ENCODE data around the gene CNTN5. TPM values are rescaled to one million over a fixed set of nuclear protein-coding genes. Genes with fewer than 3 reads are reported as not detected.

CNTN5 gene
- total and polyA plus RNA-seq, 2 donors (not counting 1 experiment from before 2014, with no cell fraction given), result 0.17 TPM; not detected in 1

GRCh38 chr11:100338144-100338840, 1317.5 kb downstream of the CNTN5 start:
- Histone ChIP-seq H3K27me3 (ENCODE audit: control insufficient read depth, insufficient read depth, low read length) (no peaks in the 10 kb centered on the region), H3K4me2 (ENCODE audit: extremely low read depth, insufficient read depth, low read length) (no peak overlapping the region), H4K20me1 (ENCODE audit: control insufficient read depth, extremely low read depth, insufficient read depth, low read length) (no peaks in the 10 kb centered on the region), H3K9me3 (ENCODE audit: control insufficient read depth, insufficient read depth, low read depth, low read length) (no peaks in the 10 kb centered on the region), H3K9ac (ENCODE audit: insufficient read depth, low read length) (no peak overlapping the region), H3K4me3 (replicated peaks in 1 of 4; ENCODE audit: control extremely low read depth in 1 of 4, insufficient read depth in 1 of 4, low read depth in 3 of 4, low read length in 4 of 4) (no peak overlapping the region), H2AFZ (ENCODE audit: low read length) (no peak overlapping the region), H3K36me3 (ENCODE audit: control insufficient read depth, insufficient read depth, low read length) (no peaks in the 10 kb centered on the region), H3K4me1 (ENCODE audit: control insufficient read depth, extremely low read depth, insufficient read depth, low read length) (no peaks in the 10 kb centered on the region), H3K79me2 (ENCODE audit: control insufficient read depth, insufficient read depth, low read length) (no peaks in the 10 kb centered on the region), H3K27ac (ENCODE audit: insufficient read depth, low read length) (no peak overlapping the region)
- TF ChIP-seq CTCF (conservative IDR thresholded peaks at IDR 0.05 in 1 of 2, IDR thresholded peaks at IDR 0.05 in 1 of 2; ENCODE audit: low read depth in 1 of 2, low read length in 2 of 2) (no peak), EZH2 (IDR thresholded peaks at IDR 0.05; ENCODE audit: low read length, missing control alignments) (no peak)
- DNase-seq (ENCODE audit: low read depth in 2 of 2), result no peak

- TF ChIP-seq EZH2 (IDR thresholded peaks at IDR 0.05; ENCODE audit: low read length, missing control alignments) (no peak), CTCF (conservative IDR thresholded peaks at IDR 0.05 in 1 of 2, IDR thresholded peaks at IDR 0.05 in 1 of 2; ENCODE audit: low read depth in 1 of 2, low read length in 2 of 2) (no peak)
- Histone ChIP-seq H3K4me2 (ENCODE audit: extremely low read depth, insufficient read depth, low read length) (no peak overlapping the region), H3K4me1 (ENCODE audit: control insufficient read depth, extremely low read depth, insufficient read depth, low read length) (no peaks in the 10 kb centered on the region), H3K79me2 (ENCODE audit: control insufficient read depth, insufficient read depth, low read length) (no peaks in the 10 kb centered on the region), H3K27ac (ENCODE audit: insufficient read depth, low read length) (no peak overlapping the region), H4K20me1 (ENCODE audit: control insufficient read depth, extremely low read depth, insufficient read depth, low read length) (no peaks in the 10 kb centered on the region), H3K36me3 (ENCODE audit: control insufficient read depth, insufficient read depth, low read length) (no peaks in the 10 kb centered on the region), H3K4me3 (replicated peaks in 1 of 4; ENCODE audit: control extremely low read depth in 1 of 4, insufficient read depth in 1 of 4, low read depth in 3 of 4, low read length in 4 of 4) (no peak overlapping the region), H3K9ac (ENCODE audit: insufficient read depth, low read length) (no peak overlapping the region), H3K9me3 (ENCODE audit: control insufficient read depth, insufficient read depth, low read depth, low read length) (no peaks in the 10 kb centered on the region), H3K27me3 (ENCODE audit: control insufficient read depth, insufficient read depth, low read length) (no peaks in the 10 kb centered on the region), H2AFZ (ENCODE audit: low read length) (no peak overlapping the region)
- peak in 1 of 2 donors; percentile 2 for DNase-seq (ENCODE audit: low read depth in 2 of 2)
Measured at GRCh38 chr11:100340466-100341319, 1319.9 kb downstream of the CNTN5 start.

GRCh38 chr11:100353083-100353482, 1332.3 kb downstream of the CNTN5 start:
- H2AFZ ChIP-seq (ENCODE audit: low read length), result no peak overlapping the region
- H4K20me1 ChIP-seq (ENCODE audit: control insufficient read depth, extremely low read depth, insufficient read depth, low read length), result no peaks in the 10 kb centered on the region
- no peak overlapping the region for H3K4me3 ChIP-seq (replicated peaks in 1 of 4; ENCODE audit: control extremely low read depth in 1 of 4, insufficient read depth in 1 of 4, low read depth in 3 of 4, low read length in 4 of 4)
- no peak overlapping the region for H3K9ac ChIP-seq (ENCODE audit: insufficient read depth, low read length)
- no peaks in the 10 kb centered on the region for H3K9me3 ChIP-seq (ENCODE audit: control insufficient read depth, insufficient read depth, low read depth, low read length)
- no peak for TF ChIP-seq CTCF (conservative IDR thresholded peaks at IDR 0.05 in 1 of 2, IDR thresholded peaks at IDR 0.05 in 1 of 2; ENCODE audit: low read depth in 1 of 2, low read length in 2 of 2)
- TF ChIP-seq EZH2 (IDR thresholded peaks at IDR 0.05; ENCODE audit: low read length, missing control alignments), result no peak
- no peaks in the 10 kb centered on the region for H3K79me2 ChIP-seq (ENCODE audit: control insufficient read depth, insufficient read depth, low read length)
- H3K4me2 ChIP-seq (ENCODE audit: extremely low read depth, insufficient read depth, low read length), result no peak overlapping the region
- H3K4me1 ChIP-seq (ENCODE audit: control insufficient read depth, extremely low read depth, insufficient read depth, low read length), result no peaks in the 10 kb centered on the region
- DNase-seq (ENCODE audit: low read depth in 2 of 2), result no peak
- no peak overlapping the region for H3K27ac ChIP-seq (ENCODE audit: insufficient read depth, low read length)
- H3K36me3 ChIP-seq (ENCODE audit: control insufficient read depth, insufficient read depth, low read length), result no peaks in the 10 kb centered on the region
- no peaks in the 10 kb centered on the region for H3K27me3 ChIP-seq (ENCODE audit: control insufficient read depth, insufficient read depth, low read length)
